ENCODE measurements around the gene HOXB7. TPM values are rescaled to one million over a fixed set of nuclear protein-coding genes. Genes with fewer than 3 reads are reported as not detected.

The HOXB7 gene
- total RNA-seq, 1 donor from 2014 or later = 1.2 TPM

- Histone ChIP-seq H3K4me1 (peaks cover 13% of the 10 kb centered on the region), H3K27me3 (peaks cover 96% of the 10 kb centered on the region), H3K27ac (no peak overlapping the region), H3K4me3 (no peak overlapping the region), H3K9me3 (no peaks in the 10 kb centered on the region), H3K36me3 (no peaks in the 10 kb centered on the region)
- DNase-seq (no peak), ATAC-seq (no peak)
- intact Hi-C loops (cut with DNase I) = no loop called here
- no peak for TF ChIP-seq CTCF (IDR thresholded peaks at IDR 0.05)
Measured at GRCh38 chr17:48605409-48605919, 5.4 kb downstream of the HOXB7 start.

- Histone ChIP-seq H3K27me3 (peaks cover 97% of the 10 kb centered on the region), H3K9me3 (no peaks in the 10 kb centered on the region), H3K36me3 (no peaks in the 10 kb centered on the region), H3K27ac (peak within 1 kb of the TSS; percentile 30), H3K4me3 (peak within 1 kb of the TSS; percentile 25), H3K4me1 (peaks cover 9% of the 10 kb centered on the region)
- no peak for TF ChIP-seq CTCF (IDR thresholded peaks at IDR 0.05)
- intact Hi-C loops (cut with DNase I) = no loop called here
- DNase-seq (no peak), ATAC-seq (no peak)
Measured at GRCh38 chr17:48604770-48605329, 6.0 kb downstream of the HOXB7 start, which contains the start of gene HOXB6. Gene HOXB6, minus strand, starts transcription at chr17:48604986. Its CDS starts 6,836 bp downstream, at chr17:48598150.

- TF ChIP-seq CTCF (IDR thresholded peaks at IDR 0.05) = no peak
- Histone ChIP-seq H3K4me1 (peaks cover 9% of the 10 kb centered on the region), H3K9me3 (no peaks in the 10 kb centered on the region), H3K27me3 (peaks cover 97% of the 10 kb centered on the region), H3K36me3 (no peaks in the 10 kb centered on the region), H3K4me3 (peak overlapping the region; percentile 25), H3K27ac (peak overlapping the region; percentile 30)
- DNase-seq (no peak), ATAC-seq (peak; percentile 52)
- intact Hi-C loops (cut with DNase I) = no loop called here
Measured at GRCh38 chr17:48603959-48604769, 6.7 kb downstream of the HOXB7 start.

GRCh38 chr17:48601539-48602425 is 9.0 kb downstream of the HOXB7 start:
- H3K4me3 ChIP-seq = no peak overlapping the region
- no peak for ATAC-seq
- TF ChIP-seq CTCF (IDR thresholded peaks at IDR 0.05) = no peak
- DNase-seq = no peak
- no peaks in the 10 kb centered on the region for H3K36me3 ChIP-seq
- H3K9me3 ChIP-seq = no peaks in the 10 kb centered on the region
- no peak overlapping the region for H3K27ac ChIP-seq
- intact Hi-C loops (cut with DNase I) = no loop called here
- H3K4me1 ChIP-seq = peaks cover 14% of the 10 kb centered on the region
- H3K27me3 ChIP-seq = peaks cover 97% of the 10 kb centered on the region

- no peak overlapping the region for H3K27ac ChIP-seq
Measured at GRCh38 chr17:48601207-48601538, 9.6 kb downstream of the HOXB7 start.

More at GRCh38 chr17:48601207-48601538, 9.6 kb downstream of the HOXB7 start:
- peaks cover 14% of the 10 kb centered on the region for H3K4me1 ChIP-seq
- no peak for TF ChIP-seq CTCF (IDR thresholded peaks at IDR 0.05)
- intact Hi-C loops (cut with DNase I) = no loop called here
- no peak overlapping the region for H3K4me3 ChIP-seq
- no peak for ATAC-seq
- DNase-seq = no peak
- peaks cover 97% of the 10 kb centered on the region for H3K27me3 ChIP-seq
- no peaks in the 10 kb centered on the region for H3K9me3 ChIP-seq
- no peaks in the 10 kb centered on the region for H3K36me3 ChIP-seq
